ENCODE data around the gene CCL16.

DNA sequence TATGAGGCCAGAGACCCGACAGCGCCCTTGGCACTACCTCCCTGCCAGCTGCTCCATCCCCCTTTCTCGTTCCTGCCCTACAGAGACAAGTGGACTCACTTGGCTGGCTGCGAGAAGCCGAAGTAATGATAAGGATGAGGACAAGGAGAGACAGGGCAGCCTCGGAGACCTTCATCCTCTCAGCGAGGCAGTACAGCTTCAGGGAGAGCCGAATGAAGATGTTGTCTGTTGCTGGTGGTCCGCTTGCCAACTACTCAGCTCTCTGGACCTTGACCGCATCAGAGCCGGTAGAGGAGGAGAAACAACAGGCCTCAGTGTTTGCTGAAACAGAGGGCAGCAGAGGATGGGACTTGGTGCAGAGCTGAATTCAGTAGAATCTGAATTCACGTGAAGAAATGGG, at the start of gene CCL16:
- TF ChIP-seq, protein P1, sequence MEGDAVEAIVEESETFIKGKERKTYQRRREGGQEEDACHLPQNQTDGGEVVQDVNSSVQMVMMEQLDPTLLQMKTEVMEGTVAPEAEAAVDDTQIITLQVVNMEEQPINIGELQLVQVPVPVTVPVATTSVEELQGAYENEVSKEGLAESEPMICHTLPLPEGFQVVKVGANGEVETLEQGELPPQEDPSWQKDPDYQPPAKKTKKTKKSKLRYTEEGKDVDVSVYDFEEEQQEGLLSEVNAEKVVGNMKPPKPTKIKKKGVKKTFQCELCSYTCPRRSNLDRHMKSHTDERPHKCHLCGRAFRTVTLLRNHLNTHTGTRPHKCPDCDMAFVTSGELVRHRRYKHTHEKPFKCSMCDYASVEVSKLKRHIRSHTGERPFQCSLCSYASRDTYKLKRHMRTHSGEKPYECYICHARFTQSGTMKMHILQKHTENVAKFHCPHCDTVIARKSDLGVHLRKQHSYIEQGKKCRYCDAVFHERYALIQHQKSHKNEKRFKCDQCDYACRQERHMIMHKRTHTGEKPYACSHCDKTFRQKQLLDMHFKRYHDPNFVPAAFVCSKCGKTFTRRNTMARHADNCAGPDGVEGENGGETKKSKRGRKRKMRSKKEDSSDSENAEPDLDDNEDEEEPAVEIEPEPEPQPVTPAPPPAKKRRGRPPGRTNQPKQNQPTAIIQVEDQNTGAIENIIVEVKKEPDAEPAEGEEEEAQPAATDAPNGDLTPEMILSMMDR (conservative IDR thresholded peaks at IDR 0.05; ENCODE audit: low read depth in 2 of 2) = no peak
- TF ChIP-seq, protein P2, sequence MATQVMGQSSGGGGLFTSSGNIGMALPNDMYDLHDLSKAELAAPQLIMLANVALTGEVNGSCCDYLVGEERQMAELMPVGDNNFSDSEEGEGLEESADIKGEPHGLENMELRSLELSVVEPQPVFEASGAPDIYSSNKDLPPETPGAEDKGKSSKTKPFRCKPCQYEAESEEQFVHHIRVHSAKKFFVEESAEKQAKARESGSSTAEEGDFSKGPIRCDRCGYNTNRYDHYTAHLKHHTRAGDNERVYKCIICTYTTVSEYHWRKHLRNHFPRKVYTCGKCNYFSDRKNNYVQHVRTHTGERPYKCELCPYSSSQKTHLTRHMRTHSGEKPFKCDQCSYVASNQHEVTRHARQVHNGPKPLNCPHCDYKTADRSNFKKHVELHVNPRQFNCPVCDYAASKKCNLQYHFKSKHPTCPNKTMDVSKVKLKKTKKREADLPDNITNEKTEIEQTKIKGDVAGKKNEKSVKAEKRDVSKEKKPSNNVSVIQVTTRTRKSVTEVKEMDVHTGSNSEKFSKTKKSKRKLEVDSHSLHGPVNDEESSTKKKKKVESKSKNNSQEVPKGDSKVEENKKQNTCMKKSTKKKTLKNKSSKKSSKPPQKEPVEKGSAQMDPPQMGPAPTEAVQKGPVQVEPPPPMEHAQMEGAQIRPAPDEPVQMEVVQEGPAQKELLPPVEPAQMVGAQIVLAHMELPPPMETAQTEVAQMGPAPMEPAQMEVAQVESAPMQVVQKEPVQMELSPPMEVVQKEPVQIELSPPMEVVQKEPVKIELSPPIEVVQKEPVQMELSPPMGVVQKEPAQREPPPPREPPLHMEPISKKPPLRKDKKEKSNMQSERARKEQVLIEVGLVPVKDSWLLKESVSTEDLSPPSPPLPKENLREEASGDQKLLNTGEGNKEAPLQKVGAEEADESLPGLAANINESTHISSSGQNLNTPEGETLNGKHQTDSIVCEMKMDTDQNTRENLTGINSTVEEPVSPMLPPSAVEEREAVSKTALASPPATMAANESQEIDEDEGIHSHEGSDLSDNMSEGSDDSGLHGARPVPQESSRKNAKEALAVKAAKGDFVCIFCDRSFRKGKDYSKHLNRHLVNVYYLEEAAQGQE (IDR thresholded peaks at IDR 0.05; ENCODE audit: unreplicated experiment) = no peak
- TF ChIP-seq POLR2AphosphoS5 (IDR thresholded peaks at IDR 0.05; ENCODE audit: low read depth) (no peak), EZH2phosphoT487 (IDR thresholded peaks at IDR 0.05; ENCODE audit: unreplicated experiment) (no peak), EZH2 (IDR thresholded peaks at IDR 0.05; ENCODE audit: low read depth, unreplicated experiment) (no peak), JUNB (IDR thresholded peaks at IDR 0.05; ENCODE audit: unreplicated experiment) (no peak), ZNF114 (CRISPR knock-in tag; IDR thresholded peaks at IDR 0.05) (no peak), ZNF331 (CRISPR knock-in tag; IDR thresholded peaks at IDR 0.05; ENCODE audit: low read depth) (no peak), CREB1 (CRISPR knock-in tag; IDR thresholded peaks at IDR 0.05; ENCODE audit: low read depth) (no peak), NANOG (IDR thresholded peaks at IDR 0.05; ENCODE audit: borderline replicate concordance) (no peak), STAT1 (IDR thresholded peaks at IDR 0.05; ENCODE audit: unreplicated experiment) (no peak)
- TF ChIP-seq, protein P3, sequence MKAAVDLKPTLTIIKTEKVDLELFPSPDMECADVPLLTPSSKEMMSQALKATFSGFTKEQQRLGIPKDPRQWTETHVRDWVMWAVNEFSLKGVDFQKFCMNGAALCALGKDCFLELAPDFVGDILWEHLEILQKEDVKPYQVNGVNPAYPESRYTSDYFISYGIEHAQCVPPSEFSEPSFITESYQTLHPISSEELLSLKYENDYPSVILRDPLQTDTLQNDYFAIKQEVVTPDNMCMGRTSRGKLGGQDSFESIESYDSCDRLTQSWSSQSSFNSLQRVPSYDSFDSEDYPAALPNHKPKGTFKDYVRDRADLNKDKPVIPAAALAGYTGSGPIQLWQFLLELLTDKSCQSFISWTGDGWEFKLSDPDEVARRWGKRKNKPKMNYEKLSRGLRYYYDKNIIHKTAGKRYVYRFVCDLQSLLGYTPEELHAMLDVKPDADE (IDR thresholded peaks at IDR 0.05) = no peak
